M059J (cell line): ENCODE results near the gene ACAD10. TPM values are rescaled to one million over a fixed set of nuclear protein-coding genes. Genes with fewer than 3 reads are reported as not detected.
"Not testable (repeated sequence)": the region's sequence is repeated elsewhere in the genome, so short reads cannot be mapped to it uniquely, and the experiment has no call there.

ENCODE experiments used
- DNase-seq: peaks from one replicate; pipeline ENCODE4 v3.0.0-alpha.2; 2012; ENCODE audit warnings: low read depth
- total RNA-seq: library from RNA; depleted of rRNA; stranded (reverse); fragments of >200 nt; shearing (Covaris generic); gene quantifications from 2 replicates; pipeline ENCODE4 v1.2.3, GENCODE V29; 2014

Gene ACAD10
- total RNA-seq, 1 experiment from 2014 or later, result 4.0 TPM

GRCh38 chr12:111749391-111749790 is 63.5 kb downstream of the ACAD10 start:
- DNase-seq, result no peak

GRCh38 chr12:111753144-111753881 is 67.5 kb downstream of the ACAD10 start:
- DNase-seq, result peak; percentile 48

- no peak for DNase-seq
These were observed 68.8 kb downstream of the ACAD10 start for GRCh38 chr12:111754671-111755070.

GRCh38 chr12:111756196-111756595 is 70.3 kb downstream of the ACAD10 start:
- no peak for DNase-seq

- DNase-seq, result peak; percentile 22
These were observed 70.8 kb downstream of the ACAD10 start for GRCh38 chr12:111756681-111757080.

DNA sequence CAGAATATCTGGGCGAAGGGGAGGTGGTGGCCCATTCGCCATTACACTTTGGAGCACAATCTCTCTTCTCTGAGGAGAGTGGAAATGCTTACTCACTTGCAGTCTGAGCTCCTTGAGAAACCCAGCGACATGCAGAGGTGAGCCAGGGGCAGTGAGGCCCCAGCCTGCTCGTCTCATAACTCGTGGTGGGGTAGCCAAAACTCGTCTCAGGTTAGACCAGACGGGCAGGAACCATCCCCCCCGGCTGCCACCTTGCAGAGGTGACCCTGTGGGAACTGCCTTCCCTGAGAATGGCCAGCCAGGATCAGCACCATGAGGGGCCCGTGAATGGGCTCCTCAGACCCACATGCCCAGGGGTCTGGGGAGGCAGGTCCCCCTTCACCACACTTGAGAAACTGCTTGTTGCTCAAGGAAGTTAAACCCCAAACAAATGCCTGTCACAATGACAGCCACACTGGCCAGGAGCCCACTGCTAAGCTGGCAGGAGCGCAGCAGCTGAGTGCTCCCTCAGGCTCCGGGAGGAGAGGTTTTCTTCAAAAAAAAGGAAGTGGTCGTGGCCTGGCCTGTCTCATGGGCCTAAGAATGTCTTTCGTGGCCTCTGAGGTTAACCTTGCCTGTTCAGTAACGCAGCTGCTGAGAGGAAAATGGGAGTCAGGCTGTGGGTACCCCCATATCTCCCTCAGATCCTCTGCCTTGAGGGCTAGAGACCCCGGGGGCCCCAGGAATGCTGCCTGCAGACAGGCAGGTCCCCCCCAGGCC is 71.7 kb downstream of the ACAD10 start:
- DNase-seq, result peak; percentile 88

- DNase-seq, result peak; percentile 61
These were observed 72.3 kb downstream of the ACAD10 start for GRCh38 chr12:111758120-111758561.

- DNase-seq, result no peak
These were observed 73.4 kb downstream of the ACAD10 start for GRCh38 chr12:111759271-111759670.

- no peak for DNase-seq
These were observed 74.1 kb downstream of the ACAD10 start for GRCh38 chr12:111759991-111760390.

GRCh38 chr12:111761099-111761498 is 75.2 kb downstream of the ACAD10 start:
- no peak for DNase-seq

- DNase-seq, result no peak
These were observed 75.9 kb downstream of the ACAD10 start for GRCh38 chr12:111761706-111762105.

DNA sequence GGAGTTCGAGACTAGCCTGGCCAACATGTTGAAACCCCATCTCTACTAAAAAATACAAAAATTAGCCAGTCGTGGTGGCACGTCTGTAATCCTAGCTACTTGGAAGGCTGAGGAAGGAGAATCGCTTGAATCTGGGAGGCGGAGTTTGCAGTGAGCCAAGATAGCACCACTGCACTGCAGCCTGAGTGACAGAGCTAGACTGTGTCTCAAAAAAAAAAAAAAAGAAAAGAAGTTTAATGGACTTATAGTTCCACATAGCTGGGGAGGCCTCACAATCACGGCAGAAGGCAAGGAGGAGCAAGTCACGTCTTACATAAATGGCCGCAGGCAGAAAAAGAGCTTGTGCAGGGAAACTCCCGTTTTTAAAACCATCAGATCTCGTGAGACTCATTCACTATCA is 77.7 kb downstream of the ACAD10 start:
- not testable (repeated sequence) for DNase-seq

DNA sequence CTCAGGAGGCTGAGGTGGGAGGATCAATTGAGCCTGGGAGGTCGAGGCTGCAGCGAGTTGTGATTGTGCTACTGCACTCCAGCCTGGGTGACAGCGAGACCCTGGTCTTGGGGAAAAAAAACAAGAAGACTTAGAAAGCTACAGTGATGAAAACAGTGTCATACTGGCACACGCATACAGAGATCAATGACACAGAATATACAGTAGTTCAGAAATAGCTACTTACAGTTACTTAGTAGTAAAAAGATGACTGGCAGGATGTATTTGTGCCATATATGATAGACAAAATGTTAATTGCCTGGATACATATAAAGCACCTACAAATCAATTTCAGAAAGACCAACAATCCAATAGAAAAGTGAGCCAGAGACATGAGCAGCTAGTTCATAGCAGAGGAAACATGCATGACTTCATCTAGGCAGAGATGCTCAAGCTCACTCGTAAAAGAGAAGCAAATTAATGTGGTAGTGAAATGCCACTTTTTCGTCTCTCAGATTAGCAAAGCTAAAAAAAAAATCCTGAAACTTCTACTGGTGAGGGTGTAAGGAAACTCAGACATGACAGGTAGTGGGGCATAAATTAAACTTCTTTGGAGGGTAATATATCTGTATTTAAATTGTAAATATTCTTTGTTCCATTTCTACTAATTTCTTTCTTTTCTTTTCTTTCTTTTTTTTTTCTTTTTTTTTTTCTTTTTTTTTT is 78.4 kb downstream of the ACAD10 start:
- DNase-seq, result no peak

GRCh38 chr12:111766608-111767361 is 80.9 kb downstream of the ACAD10 start, which contains the start of gene ALDH2:
Gene ALDH2, plus strand, starts transcription at chr12:111766933. Its CDS starts 50 bp downstream, at chr12:111766983.
- peak; percentile 44 for DNase-seq

DNA sequence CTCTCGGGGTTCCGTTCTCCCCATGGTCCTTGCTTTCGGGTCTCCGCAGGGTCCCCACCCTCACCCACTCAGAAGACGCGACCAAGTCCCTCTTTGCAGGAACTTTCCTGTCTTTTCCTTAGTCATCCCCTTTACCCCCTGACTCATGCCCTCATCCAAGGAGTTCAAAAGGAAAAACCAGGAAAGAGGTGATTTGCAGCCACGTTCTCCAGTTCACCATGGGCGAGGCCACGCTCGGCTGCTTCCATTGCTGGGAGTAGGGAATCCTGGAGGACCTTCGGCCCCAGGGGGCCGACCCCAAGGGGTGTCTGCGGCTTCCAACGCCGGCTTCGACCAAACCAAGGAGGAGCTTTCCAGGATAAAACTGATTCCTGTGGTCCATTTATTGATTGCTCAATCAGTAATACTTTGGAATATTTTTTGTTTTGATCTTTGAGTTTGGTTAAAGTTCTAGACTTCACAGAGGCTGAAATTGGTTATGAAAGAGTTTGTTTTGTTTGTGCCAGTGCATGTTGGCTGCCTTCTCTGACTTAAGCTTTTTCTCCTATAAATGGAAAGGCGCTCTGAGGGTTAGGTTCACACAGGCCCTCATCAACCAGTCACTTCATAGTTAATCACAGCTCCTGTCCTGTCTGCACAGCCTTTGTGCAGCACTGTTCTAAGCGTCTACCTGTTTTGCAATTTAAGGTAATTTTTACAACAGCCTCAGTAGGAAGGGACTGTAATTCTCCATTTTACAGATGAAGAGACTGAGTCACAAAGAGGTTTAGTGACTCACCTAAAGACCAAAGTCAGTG is 81.7 kb downstream of the ACAD10 start:
- peak; percentile 44 for DNase-seq

- no peak for DNase-seq
These were observed 82.5 kb downstream of the ACAD10 start for GRCh38 chr12:111768159-111768895.

- no peak for DNase-seq
These were observed 83.7 kb downstream of the ACAD10 start for GRCh38 chr12:111769599-111769998.

DNA sequence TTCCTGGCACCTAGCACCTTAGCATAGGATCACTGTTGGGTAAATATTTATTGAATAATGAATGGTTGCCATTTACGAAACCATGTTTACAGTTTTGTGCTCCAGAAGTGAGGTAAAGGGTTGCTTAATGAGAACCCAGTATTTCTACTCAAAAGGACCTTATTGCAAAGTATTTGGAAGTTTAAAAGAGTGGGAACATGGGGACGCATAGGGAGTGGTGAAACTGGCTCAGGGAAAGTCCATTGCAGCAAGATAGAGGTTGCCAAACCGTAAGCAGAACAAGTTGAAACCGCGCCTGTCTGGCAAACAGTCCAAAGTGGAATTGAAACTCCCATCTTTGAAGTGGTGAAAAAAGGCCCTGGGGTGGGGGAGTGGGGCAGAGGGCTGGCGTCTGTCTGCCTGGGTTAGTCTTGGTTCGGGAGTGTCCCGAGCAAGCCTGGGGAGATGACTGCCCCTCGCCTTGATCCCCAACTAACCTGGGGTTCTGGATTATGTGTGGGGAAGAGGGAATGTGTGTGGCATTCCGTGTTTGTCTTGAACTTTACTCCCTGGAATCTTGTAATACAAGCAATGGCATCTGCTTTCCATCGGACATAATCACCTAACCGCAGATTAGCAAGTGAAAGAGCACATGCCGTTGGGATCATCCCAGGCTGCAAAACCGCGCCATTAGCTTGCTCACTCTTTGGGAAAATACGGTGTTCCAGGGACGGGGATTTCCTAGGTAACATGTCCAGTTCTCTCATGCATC is 88.1 kb downstream of the ACAD10 start:
- DNase-seq, result peak; percentile 82
